Activated naive CD4-positive, alpha-beta T cell treated with anti-CD3 and anti-CD28 coated beads, Interleukin-2, amount 50 U/mL, for 16 hours (primary cell): ENCODE results near the gene CDC20.
"Not testable (repeated sequence)": the region's sequence is repeated elsewhere in the genome, so short reads cannot be mapped to it uniquely, and the experiment has no call there.

Experiments
- DNase-seq: peaks from one replicate; pipeline ENCODE4 v3.0.0-alpha.2; 2020

The CDC20 gene

GRCh38 chr1:43358121-43358745, 548 bp upstream of the CDC20 start:
- peak; percentile 19 for DNase-seq

- DNase-seq, result no peak
These were observed 915 bp downstream of the CDC20 start for GRCh38 chr1:43359696-43360095.

GRCh38 chr1:43360616-43361015, 1.8 kb downstream of the CDC20 start:
- no peak for DNase-seq

- no peak for DNase-seq
These were observed 4.6 kb downstream of the CDC20 start for GRCh38 chr1:43363283-43363934.

GRCh38 chr1:43363935-43364525, 5.2 kb downstream of the CDC20 start:
- DNase-seq, result no peak

- no peak for DNase-seq
These were observed 6.9 kb downstream of the CDC20 start for GRCh38 chr1:43365678-43366077.

- DNase-seq, result no peak
These were observed 7.4 kb downstream of the CDC20 start for GRCh38 chr1:43366179-43366578.

- no peak for DNase-seq
These were observed 7.8 kb downstream of the CDC20 start for GRCh38 chr1:43366601-43367025.

- DNase-seq, result peak; percentile 58
These were observed 8.5 kb downstream of the CDC20 start for GRCh38 chr1:43367026-43367903.

GRCh38 chr1:43367904-43368645, 9.3 kb downstream of the CDC20 start, which contains the start of gene ELOVL1:
Gene ELOVL1, minus strand, starts transcription at chr1:43368011. Its CDS starts 2,402 bp downstream, at chr1:43365609.
- peak; percentile 85 for DNase-seq

- no peak for DNase-seq
These were observed 9.9 kb downstream of the CDC20 start for GRCh38 chr1:43368646-43369020.

- not testable (repeated sequence) for DNase-seq
These were observed 11.0 kb downstream of the CDC20 start for GRCh38 chr1:43369779-43370178.

- DNase-seq, result no peak
These were observed 11.8 kb downstream of the CDC20 start for GRCh38 chr1:43370564-43370963.

- no peak for DNase-seq
These were observed 13.4 kb downstream of the CDC20 start for GRCh38 chr1:43372172-43372571.

GRCh38 chr1:43373066-43373940, 14.5 kb downstream of the CDC20 start:
- DNase-seq, result no peak

- no peak for DNase-seq
These were observed 18.0 kb downstream of the CDC20 start for GRCh38 chr1:43376723-43377235.

- no peak for DNase-seq
These were observed 19.1 kb downstream of the CDC20 start for GRCh38 chr1:43377831-43378230.

- no peak for DNase-seq
These were observed 20.7 kb downstream of the CDC20 start for GRCh38 chr1:43379476-43379875.

- DNase-seq, result no peak
These were observed 22.8 kb downstream of the CDC20 start for GRCh38 chr1:43381612-43382011.

GRCh38 chr1:43382027-43382779, 23.4 kb downstream of the CDC20 start:
- DNase-seq, result no peak

GRCh38 chr1:43383449-43383848, 24.7 kb downstream of the CDC20 start:
- no peak for DNase-seq
